K562 (cell line): Measurements from ENCODE around the gene APOM. TPM values are rescaled to one million over a fixed set of nuclear protein-coding genes. Genes with fewer than 3 reads are reported as not detected.

Experiments used
- ATAC-seq: fragments of 200-7000 bp; cut with Tn5 transposase; 3 replicates; pipeline ENCODE4 v1.9.1; 2020; ENCODE audit warnings: moderate library complexity
- BruUV-seq: library from RNA; stranded (reverse); fragments of 400-500 nt; replicated peaks from 2 replicates; lab custom pipeline; 2021; lab: Mats Ljungman, UMichigan
- CTCF ChIA-PET: fragments of 300-600 bp; formaldehyde crosslinking; extraction: SDS; loops from one replicate; lab custom pipeline; 2021; ENCODE audit warnings: low intra/inter-chr PET ratio; lab: Yijun Ruan, JAX
- POLR2A ChIA-PET: fragments of 300-600, 350-650 bp; sonication (Branson Sonifier 250); formaldehyde crosslinking; extraction: SDS; loops from one replicate; lab custom pipeline; 2021; ENCODE audit warnings: antibody characterized with exemption, inconsistent platforms; lab: Yijun Ruan, JAX
- DNase-seq, 4 experiments: peaks; one replicate each; pipeline versions ENCODE4 v3.0.0 to v3.0.0-alpha.2; 2011 to 2018; ENCODE audit warnings: low spot score in 3 of 4, mixed read lengths in 3 of 4; ENCODE audit errors: extremely low read depth in 1 of 4
- FAIRE-seq: peaks from 2 replicates; lab custom pipeline; 2011; peaks lifted over from hg19 to GRCh38; lab: Jason Lieb, UNC
- H2AFZ ChIP-seq: 2 replicates; pipeline ENCODE4 v1.6.0; 2011; ENCODE audit warnings: low read depth, low read length, control low read depth, inconsistent platforms
- H3K27ac ChIP-seq: fragments of 200-600 bp; 3 replicates; pipeline ENCODE4 v1.8.0; 2011; ENCODE audit warnings: low read depth, mild to moderate bottlenecking, control low read depth, inconsistent platforms, low read length, moderate library complexity, mixed read lengths; ENCODE audit errors: extremely low read depth
- H3K27me3 ChIP-seq, 2 experiments: fragments of 300-600 bp in 1 of 2; 2 replicates in 1 of 2; 3 replicates in 1 of 2; pipeline versions ENCODE4 v1.6.0 to v1.8.0; 2011; ENCODE audit warnings: inconsistent platforms in 2 of 2, low read length in 2 of 2, mild to moderate bottlenecking in 1 of 2, mixed read lengths in 1 of 2, moderate library complexity in 1 of 2; ENCODE audit not compliant: control insufficient read depth in 2 of 2, insufficient read depth in 2 of 2
- H3K36me3 ChIP-seq: fragments of 300-600 bp; 3 replicates; pipeline ENCODE4 v1.8.0; 2011; ENCODE audit warnings: mild to moderate bottlenecking, low read length, inconsistent platforms; ENCODE audit not compliant: control insufficient read depth, insufficient read depth
- H3K4me1 ChIP-seq, 2 experiments: fragments of 200-600 bp in 1 of 2; replicated peaks in 1 of 2; 2 replicates in 1 of 2; 3 replicates in 1 of 2; pipeline versions ENCODE4 v1.5.1 to v1.8.0; 2011; ENCODE audit warnings: inconsistent platforms in 2 of 2, low read length in 2 of 2, mild to moderate bottlenecking in 1 of 2, mixed read lengths in 1 of 2, moderate library complexity in 1 of 2; ENCODE audit not compliant: control insufficient read depth in 2 of 2, insufficient read depth in 2 of 2
- H3K4me2 ChIP-seq: 2 replicates; pipeline ENCODE4 v1.6.1; 2011; ENCODE audit warnings: low read length, control low read depth, inconsistent platforms, mixed read lengths; ENCODE audit not compliant: insufficient read depth
- H3K4me3 ChIP-seq: fragments of 200-600 bp; sonication (generic), shearing (Covaris generic); 2 replicates; pipeline ENCODE4 v1.5.1; 2016; ENCODE audit warnings: control low read depth, inconsistent platforms
- H3K79me2 ChIP-seq: fragments of 200-600 bp; 3 replicates; pipeline ENCODE4 v1.8.0; 2011; ENCODE audit warnings: low read length, inconsistent platforms; ENCODE audit not compliant: control insufficient read depth, insufficient read depth
- H3K9ac ChIP-seq, 2 experiments: 2 replicates each; pipeline versions ENCODE4 v1.6.0 to v1.6.1; 2011; ENCODE audit warnings: low read depth in 2 of 2, low read length in 2 of 2, control low read depth in 1 of 2, inconsistent platforms in 1 of 2, mild to moderate bottlenecking in 1 of 2, mixed read lengths in 1 of 2; ENCODE audit not compliant: insufficient read depth in 1 of 2
- H3K9me1 ChIP-seq: one replicate; pipeline ENCODE4 v1.6.0; 2011; ENCODE audit warnings: inconsistent platforms, mild to moderate bottlenecking, low read length, moderate library complexity; ENCODE audit not compliant: control insufficient read depth, insufficient read depth
- H3K9me3 ChIP-seq: replicated peaks from 2 replicates; pipeline ENCODE4 v1.5.1; 2011; ENCODE audit warnings: low read depth, low read length, inconsistent platforms; ENCODE audit not compliant: control insufficient read depth, insufficient read depth
- H4K20me1 ChIP-seq: replicated peaks from 2 replicates; pipeline ENCODE4 v1.6.1; 2011; ENCODE audit warnings: low read length, inconsistent platforms, mixed read lengths; ENCODE audit not compliant: control insufficient read depth, insufficient read depth
- GATAD2B ChIP-seq: fragments of 450-650 bp; IDR thresholded peaks from 2 replicates; pipeline ENCODE4 v1.6.1; 2017; ENCODE audit warnings: mild to moderate bottlenecking, borderline replicate concordance
- JUND ChIP-seq, 2 experiments: IDR thresholded peaks; 2 replicates in 1 of 2; 3 replicates in 1 of 2; pipeline ENCODE4 v1.6.1; 2011; ENCODE audit warnings: borderline replicate concordance in 2 of 2, low read depth in 2 of 2, low read length in 2 of 2, improper control_type of control experiment in 1 of 2, missing biosample characterization in 1 of 2, missing genetic modification characterization in 1 of 2, missing genetic modification reagents in 1 of 2
- NEUROD1 ChIP-seq: fragments of 150-350 bp; IDR thresholded peaks from 2 replicates; pipeline ENCODE4 v1.6.1; 2014; ENCODE audit warnings: borderline replicate concordance, low read length, low read depth; ENCODE audit not compliant: partially characterized antibody
- RBFOX2 ChIP-seq: fragments of 200-400 bp; formaldehyde crosslinking; IDR thresholded peaks from 2 replicates; pipeline ENCODE4 v1.6.1; 2017; ENCODE audit warnings: low read depth, mild to moderate bottlenecking, low read length, moderate library complexity
- SAFB2 ChIP-seq: fragments of 200-400 bp; formaldehyde crosslinking; IDR thresholded peaks from 2 replicates; pipeline ENCODE4 v1.6.1; 2018; ENCODE audit warnings: borderline replicate concordance, low read length, low read depth, moderate library complexity; ENCODE audit not compliant: severe bottlenecking
- ZNF224 ChIP-seq: sonication (generic); formaldehyde crosslinking; IDR thresholded peaks from 2 replicates; pipeline ENCODE4 v1.8.0; 2022; ENCODE audit warnings: mild to moderate bottlenecking, missing genetic modification reagents
- WGBS: fragments of 100-300 bp; shearing (Covaris generic); methylation state at CpG from one replicate; pipeline ENCODE4 v1.1.6; 2016; ENCODE audit warnings: low coverage, mixed read lengths; ENCODE audit not compliant: insufficient coverage; ENCODE audit errors: missing lambda C conversion rate; 5-methylcytosine and 5-hydroxymethylcytosine counted together
- in situ Hi-C: fragments of 300-500 bp; cut with MboI; formaldehyde crosslinking; loops from 4 replicates; pipeline ENCODE4 v1.15.0; 2018; ENCODE audit warnings: inconsistent platforms, mixed read lengths
- intact Hi-C: fragments of 100-400 bp; cut with micrococcal nuclease; formaldehyde crosslinking; loops from 2 replicates; pipeline ENCODE4 v1.14.2; 2022
- polyA plus RNA-seq, 8 experiments: library from polyadenylated mRNA; depleted of rRNA in 4 of 8; stranded (reverse) in 5 of 8; unstranded in 3 of 8; fragments of >200 nt; fragmentation: Nextera tagmentation in 2 of 8; fragmentation: Illumina TruSeq in 1 of 8; extraction: Ambion mirVana in 2 of 8; extraction: Trizol in 1 of 8; gene quantifications; 2 replicates each; pipeline versions ENCODE4 v1.2.1 to v1.2.3, GENCODE V29; 2011 to 2014; ENCODE audit warnings: inconsistent platforms in 1 of 8, missing spikeins in 1 of 8
- total RNA-seq, 7 experiments: library from RNA; depleted of rRNA in 6 of 7; stranded (reverse); fragments of >200 nt in 6 of 7; fragmentation: Illumina TruSeq in 2 of 7; extraction: Trizol in 2 of 7; gene quantifications; 2 replicates each; pipeline versions ENCODE4 v1.2.1 to v1.2.3, GENCODE V29; 2011 to 2021; ENCODE audit warnings: low replicate concordance in 1 of 7
- TF ChIP-seq, protein P1 (sequence below): fragments of 450-650 bp; IDR thresholded peaks from 2 replicates; pipeline ENCODE4 v1.6.1; 2017; ENCODE audit warnings: antibody characterized with exemption, mild to moderate bottlenecking

APOM gene
- total and polyA plus RNA-seq, 9 of the 15 experiments (the other 6 are each of a cell fraction or from before 2014, with no cell fraction given): 5.7 to 24.3 (median 10.4) TPM

DNA sequence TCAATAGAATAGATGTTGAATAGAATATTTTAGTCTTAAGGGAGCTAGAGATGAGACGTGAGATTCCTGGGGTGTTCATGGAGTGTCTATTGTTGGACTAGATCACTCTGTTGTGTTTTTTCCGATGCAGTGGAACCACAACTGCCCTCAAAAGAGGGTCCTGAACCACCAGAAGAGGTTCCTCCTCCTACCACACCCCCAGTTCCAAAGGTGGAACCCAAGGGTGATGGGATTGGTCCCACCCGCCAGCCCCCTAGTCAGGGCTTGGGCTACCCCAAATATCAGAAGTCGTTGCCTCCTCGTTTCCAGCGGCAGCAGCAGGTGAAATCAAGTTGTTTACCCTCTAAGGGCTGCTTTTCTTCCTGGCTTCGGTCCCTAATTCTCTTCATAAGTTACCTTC, 26.7 kb upstream of the APOM start:
- H3K36me3 ChIP-seq: peaks cover 100% of the 10 kb centered on the region
- FAIRE-seq: no peak
- H2AFZ ChIP-seq: no peak overlapping the region
- BruUV-seq: no TSS peak
- peaks cover 14% of the 10 kb centered on the region for H4K20me1 ChIP-seq
- TF ChIP-seq RBFOX2 (peak; percentile 52; the same call in 1 of the 2 replicates), JUND (IDR thresholded peaks at IDR 0.05; ENCODE audit: borderline replicate concordance, low read depth, low read length) (no peak), JUND (tag; IDR thresholded peaks at IDR 0.05; ENCODE audit: borderline replicate concordance, low read depth, low read length) (no peak)
- H3K27me3 ChIP-seq: no peaks in the 10 kb centered on the region
- H3K4me2 ChIP-seq: no peak overlapping the region
- H3K4me3 ChIP-seq: no peak overlapping the region
- in situ Hi-C loops: no loop called here
- H3K9ac ChIP-seq: no peak overlapping the region
- 92% methylated on average over 7 of the region's 7 CpGs for WGBS
- peaks cover 46% of the 10 kb centered on the region for H3K79me2 ChIP-seq
- H3K4me1 ChIP-seq: peaks cover 0 to 25% of the 10 kb centered on the region in 2 experiments; a peak in 1 of 5 replicates
- peaks cover under 1% of the 10 kb centered on the region for H3K9me1 ChIP-seq
- POLR2A ChIA-PET: interaction anchor here (0.6 to 14.8 kb wide), 5 partner anchors 3 to 63 kb away, joined by 3 to 274 read pairs (median 8); partner anchors contain the start of genes C6orf47 and PRRC2A
- no peak for ATAC-seq
- intact Hi-C loops: no loop called here
- DNase-seq: no peak
- no peaks in the 10 kb centered on the region for H3K9me3 ChIP-seq
- CTCF ChIA-PET: no interaction called here
- H3K27ac ChIP-seq: no peak overlapping the region

DNA sequence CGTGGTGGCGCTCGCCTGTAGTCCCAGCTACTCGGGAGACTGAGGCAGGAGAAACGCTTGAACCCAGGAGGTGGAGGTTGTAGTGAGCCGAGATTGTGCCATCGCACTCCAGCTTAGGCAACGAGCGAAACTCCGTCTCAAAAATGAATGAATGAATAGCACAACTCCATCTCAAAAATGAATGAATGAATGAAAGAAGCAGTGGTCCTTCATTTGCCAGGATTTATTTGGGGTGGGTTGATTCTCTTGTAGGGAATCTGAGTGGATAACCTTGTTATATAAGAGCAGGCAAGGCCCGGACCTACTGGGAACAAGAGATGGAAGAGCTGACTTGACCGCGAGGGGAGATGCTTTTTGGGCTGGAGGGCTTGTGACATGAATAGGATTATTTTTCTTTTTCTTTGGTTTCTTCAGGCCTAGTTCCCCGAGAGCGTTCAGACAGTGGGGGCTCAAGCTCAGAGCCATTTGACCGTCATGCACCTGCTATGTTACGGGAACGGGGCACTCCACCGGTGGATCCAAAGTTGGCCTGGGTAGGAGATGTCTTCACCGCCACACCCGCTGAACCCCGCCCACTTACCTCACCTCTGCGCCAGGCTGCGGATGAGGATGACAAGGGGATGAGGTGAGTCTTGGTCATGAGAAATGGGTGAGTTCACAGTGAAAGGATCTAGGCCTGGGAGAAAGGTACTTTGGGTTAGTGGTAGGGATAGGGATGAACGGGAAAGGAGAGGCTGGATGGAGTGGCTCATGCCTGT, 25.3 kb upstream of the APOM start:
- no TSS peak for BruUV-seq
- no peaks in the 10 kb centered on the region for H3K9me3 ChIP-seq
- H3K79me2 ChIP-seq: peaks cover 35% of the 10 kb centered on the region
- ChIA-PET CTCF (interaction anchor here (0.5 kb wide), 1 partner anchor 203 kb away, joined by 3 read pairs; no protein-coding TSS in a partner anchor), POLR2A (interaction anchor here (0.6 to 14.8 kb wide), 8 partner anchors 5 to 89 kb away, joined by 3 to 274 read pairs (median 5); partner anchors contain the start of genes C6orf47, DDX39B and PRRC2A)
- intact Hi-C loops: no loop called here
- 0 out of 4 replicates have a peak overlapping the region, but pooled peaks of 1 of the 2 experiments have one; percentile 22 for H3K9ac ChIP-seq
- H3K4me2 ChIP-seq: no peak overlapping the region
- 94% methylated on average over 23 of the region's 25 CpGs for WGBS
- in situ Hi-C loops: no loop called here
- H3K36me3 ChIP-seq: peaks cover 100% of the 10 kb centered on the region
- H3K27ac ChIP-seq: no peak overlapping the region; the same call in 2 of the 3 replicates
- H3K27me3 ChIP-seq: no peaks in the 10 kb centered on the region
- no peak overlapping the region for H3K4me3 ChIP-seq
- no peaks in the 10 kb centered on the region for H3K9me1 ChIP-seq
- FAIRE-seq: no peak
- DNase-seq: no peak
- H2AFZ ChIP-seq: no peak overlapping the region
- peaks cover 0 to 22% of the 10 kb centered on the region in 2 experiments; a peak in 1 of 5 replicates for H3K4me1 ChIP-seq
- peaks cover 20% of the 10 kb centered on the region for H4K20me1 ChIP-seq
- ATAC-seq: no peak; the same call in 2 of the 3 replicates
- TF ChIP-seq ZNF224 (CRISPR knock-in tag): peak; percentile 33; the same call in 1 of the 2 replicates
- TF ChIP-seq SAFB2: no peak
- TF ChIP-seq NEUROD1: no peak
- no peak for TF ChIP-seq GATAD2B
- TF ChIP-seq, protein P1, sequence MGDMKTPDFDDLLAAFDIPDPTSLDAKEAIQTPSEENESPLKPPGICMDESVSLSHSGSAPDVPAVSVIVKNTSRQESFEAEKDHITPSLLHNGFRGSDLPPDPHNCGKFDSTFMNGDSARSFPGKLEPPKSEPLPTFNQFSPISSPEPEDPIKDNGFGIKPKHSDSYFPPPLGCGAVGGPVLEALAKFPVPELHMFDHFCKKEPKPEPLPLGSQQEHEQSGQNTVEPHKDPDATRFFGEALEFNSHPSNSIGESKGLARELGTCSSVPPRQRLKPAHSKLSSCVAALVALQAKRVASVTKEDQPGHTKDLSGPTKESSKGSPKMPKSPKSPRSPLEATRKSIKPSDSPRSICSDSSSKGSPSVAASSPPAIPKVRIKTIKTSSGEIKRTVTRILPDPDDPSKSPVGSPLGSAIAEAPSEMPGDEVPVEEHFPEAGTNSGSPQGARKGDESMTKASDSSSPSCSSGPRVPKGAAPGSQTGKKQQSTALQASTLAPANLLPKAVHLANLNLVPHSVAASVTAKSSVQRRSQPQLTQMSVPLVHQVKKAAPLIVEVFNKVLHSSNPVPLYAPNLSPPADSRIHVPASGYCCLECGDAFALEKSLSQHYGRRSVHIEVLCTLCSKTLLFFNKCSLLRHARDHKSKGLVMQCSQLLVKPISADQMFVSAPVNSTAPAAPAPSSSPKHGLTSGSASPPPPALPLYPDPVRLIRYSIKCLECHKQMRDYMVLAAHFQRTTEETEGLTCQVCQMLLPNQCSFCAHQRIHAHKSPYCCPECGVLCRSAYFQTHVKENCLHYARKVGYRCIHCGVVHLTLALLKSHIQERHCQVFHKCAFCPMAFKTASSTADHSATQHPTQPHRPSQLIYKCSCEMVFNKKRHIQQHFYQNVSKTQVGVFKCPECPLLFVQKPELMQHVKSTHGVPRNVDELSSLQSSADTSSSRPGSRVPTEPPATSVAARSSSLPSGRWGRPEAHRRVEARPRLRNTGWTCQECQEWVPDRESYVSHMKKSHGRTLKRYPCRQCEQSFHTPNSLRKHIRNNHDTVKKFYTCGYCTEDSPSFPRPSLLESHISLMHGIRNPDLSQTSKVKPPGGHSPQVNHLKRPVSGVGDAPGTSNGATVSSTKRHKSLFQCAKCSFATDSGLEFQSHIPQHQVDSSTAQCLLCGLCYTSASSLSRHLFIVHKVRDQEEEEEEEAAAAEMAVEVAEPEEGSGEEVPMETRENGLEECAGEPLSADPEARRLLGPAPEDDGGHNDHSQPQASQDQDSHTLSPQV: no peak
